AG09309 (cell line): ENCODE measurements around the gene SARS1.

Experiments used
- DNase-seq: peaks from one replicate; pipeline ENCODE4 v3.0.0-alpha.2; 2010; ENCODE audit warnings: low read depth
- H3K4me3 ChIP-seq: 2 replicates; pipeline ENCODE4 v1.5.1; 2011; ENCODE audit warnings: mild to moderate bottlenecking, low read depth, low read length, moderate library complexity; ENCODE audit not compliant: control insufficient read depth
- TF ChIP-seq, protein P1 (sequence below): IDR thresholded peaks from 2 replicates; pipeline ENCODE4 v1.5.1; 2011; ENCODE audit warnings: mild to moderate bottlenecking, low read depth, low read length, inconsistent platforms; ENCODE audit not compliant: insufficient read depth, control insufficient read depth; ENCODE audit errors: missing control alignments

Gene SARS1

DNA sequence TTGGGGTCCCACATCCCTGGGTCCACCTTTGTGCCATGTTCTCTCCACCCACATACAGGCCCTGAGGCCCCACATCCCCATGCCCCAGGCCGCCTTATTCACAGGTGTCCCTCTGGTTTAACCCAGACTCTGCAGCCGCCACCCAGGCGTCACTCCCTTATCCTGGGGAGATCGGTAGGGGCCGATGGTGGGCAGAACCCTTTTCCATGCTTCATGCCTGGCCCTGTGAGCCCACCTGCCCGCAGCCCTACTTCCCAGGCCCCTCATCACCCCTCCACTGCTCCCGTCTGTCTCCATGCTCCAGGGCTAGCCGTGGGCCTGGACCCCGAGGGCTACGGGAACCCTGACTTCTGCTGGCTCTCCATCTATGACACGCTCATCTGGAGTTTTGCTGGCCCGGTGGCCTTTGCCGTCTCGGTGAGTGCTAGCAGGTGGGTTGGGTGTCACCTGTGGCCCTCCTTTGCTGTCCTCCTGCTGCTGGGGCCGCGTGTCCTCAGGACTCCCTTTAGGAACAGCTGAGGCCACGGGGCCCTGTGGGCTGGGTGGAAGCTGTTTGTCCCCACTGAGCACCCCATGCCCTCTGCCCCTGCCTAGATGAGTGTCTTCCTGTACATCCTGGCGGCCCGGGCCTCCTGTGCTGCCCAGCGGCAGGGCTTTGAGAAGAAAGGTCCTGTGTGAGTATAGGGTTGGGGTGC is 57.1 kb downstream of the SARS1 start:
- no peak overlapping the region for H3K4me3 ChIP-seq
- DNase-seq: no peak
- TF ChIP-seq, protein P1, sequence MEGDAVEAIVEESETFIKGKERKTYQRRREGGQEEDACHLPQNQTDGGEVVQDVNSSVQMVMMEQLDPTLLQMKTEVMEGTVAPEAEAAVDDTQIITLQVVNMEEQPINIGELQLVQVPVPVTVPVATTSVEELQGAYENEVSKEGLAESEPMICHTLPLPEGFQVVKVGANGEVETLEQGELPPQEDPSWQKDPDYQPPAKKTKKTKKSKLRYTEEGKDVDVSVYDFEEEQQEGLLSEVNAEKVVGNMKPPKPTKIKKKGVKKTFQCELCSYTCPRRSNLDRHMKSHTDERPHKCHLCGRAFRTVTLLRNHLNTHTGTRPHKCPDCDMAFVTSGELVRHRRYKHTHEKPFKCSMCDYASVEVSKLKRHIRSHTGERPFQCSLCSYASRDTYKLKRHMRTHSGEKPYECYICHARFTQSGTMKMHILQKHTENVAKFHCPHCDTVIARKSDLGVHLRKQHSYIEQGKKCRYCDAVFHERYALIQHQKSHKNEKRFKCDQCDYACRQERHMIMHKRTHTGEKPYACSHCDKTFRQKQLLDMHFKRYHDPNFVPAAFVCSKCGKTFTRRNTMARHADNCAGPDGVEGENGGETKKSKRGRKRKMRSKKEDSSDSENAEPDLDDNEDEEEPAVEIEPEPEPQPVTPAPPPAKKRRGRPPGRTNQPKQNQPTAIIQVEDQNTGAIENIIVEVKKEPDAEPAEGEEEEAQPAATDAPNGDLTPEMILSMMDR: no peak

DNA sequence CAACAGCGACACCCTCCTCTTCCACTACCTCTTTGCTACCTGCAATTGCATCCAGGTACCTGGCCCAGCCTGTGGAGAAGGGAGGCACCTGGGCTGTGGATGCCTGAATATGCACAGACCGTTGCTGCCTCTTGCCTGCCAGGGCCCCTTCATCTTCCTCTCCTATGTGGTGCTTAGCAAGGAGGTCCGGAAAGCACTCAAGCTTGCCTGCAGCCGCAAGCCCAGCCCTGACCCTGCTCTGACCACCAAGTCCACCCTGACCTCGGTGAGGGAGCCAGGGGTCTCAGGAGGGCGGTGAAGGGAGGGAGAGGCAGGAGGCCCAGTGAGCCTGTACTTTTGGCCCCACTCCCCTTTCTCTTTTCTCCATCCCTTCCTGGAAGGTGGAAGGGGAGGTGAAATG is 57.7 kb downstream of the SARS1 start:
- no peak for DNase-seq
- TF ChIP-seq, protein P1: no peak
- H3K4me3 ChIP-seq: no peak overlapping the region

DNA sequence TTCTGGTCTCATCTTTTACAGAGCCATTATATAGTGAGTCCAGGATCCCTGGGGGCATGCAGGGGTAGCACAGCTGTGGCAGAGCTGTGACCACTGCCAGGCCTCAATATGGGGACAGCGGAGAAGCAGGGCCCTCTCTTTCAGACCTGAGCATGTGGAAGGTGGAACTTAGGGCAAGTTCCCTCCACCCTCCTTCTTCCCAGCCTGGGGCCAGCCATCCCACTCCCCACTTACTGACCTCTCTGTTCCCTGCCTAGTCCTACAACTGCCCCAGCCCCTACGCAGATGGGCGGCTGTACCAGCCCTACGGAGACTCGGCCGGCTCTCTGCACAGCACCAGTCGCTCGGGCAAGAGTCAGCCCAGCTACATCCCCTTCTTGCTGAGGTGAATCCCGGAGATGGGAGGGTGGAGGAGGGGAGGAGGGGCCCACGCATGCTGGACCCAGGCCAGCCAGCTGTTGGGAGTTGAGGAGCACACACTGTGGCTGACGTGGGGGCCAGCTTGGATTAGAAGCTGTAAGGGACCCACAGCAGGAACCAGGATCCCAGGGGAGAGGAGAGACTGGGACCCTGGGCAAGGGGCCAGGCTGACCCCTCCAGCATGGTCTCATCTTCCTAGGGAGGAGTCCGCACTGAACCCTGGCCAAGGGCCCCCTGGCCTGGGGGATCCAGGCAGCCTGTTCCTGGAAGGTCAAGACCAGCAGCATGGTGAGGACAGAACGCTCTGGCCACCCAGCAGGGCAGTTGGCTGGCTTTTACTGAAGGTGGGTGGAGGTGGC is 58.5 kb downstream of the SARS1 start:
- TF ChIP-seq, protein P1: no peak
- H3K4me3 ChIP-seq: no peak overlapping the region
- no peak for DNase-seq

DNA sequence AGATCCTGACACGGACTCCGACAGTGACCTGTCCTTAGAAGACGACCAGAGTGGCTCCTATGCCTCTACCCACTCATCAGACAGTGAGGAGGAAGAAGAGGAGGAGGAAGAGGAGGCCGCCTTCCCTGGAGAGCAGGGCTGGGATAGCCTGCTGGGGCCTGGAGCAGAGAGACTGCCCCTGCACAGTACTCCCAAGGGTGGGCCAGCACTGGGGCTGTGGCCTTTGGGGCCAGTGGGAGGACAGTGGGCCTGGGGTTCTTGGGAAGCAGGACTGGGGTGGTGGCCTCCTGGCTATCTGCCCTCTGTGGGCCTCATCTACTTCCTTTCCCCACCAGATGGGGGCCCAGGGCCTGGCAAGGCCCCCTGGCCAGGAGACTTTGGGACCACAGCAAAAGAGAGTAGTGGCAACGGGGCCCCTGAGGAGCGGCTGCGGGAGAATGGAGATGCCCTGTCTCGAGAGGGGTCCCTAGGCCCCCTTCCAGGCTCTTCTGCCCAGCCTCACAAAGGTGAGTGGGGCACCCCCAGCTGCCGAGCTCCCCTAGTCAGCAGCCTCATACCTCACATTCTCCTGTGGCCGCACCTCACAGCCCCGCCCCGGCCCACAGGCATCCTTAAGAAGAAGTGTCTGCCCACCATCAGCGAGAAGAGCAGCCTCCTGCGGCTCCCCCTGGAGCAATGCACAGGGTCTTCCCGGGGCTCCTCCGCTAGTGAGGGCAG is 59.3 kb downstream of the SARS1 start:
- TF ChIP-seq, protein P1: no peak

DNA sequence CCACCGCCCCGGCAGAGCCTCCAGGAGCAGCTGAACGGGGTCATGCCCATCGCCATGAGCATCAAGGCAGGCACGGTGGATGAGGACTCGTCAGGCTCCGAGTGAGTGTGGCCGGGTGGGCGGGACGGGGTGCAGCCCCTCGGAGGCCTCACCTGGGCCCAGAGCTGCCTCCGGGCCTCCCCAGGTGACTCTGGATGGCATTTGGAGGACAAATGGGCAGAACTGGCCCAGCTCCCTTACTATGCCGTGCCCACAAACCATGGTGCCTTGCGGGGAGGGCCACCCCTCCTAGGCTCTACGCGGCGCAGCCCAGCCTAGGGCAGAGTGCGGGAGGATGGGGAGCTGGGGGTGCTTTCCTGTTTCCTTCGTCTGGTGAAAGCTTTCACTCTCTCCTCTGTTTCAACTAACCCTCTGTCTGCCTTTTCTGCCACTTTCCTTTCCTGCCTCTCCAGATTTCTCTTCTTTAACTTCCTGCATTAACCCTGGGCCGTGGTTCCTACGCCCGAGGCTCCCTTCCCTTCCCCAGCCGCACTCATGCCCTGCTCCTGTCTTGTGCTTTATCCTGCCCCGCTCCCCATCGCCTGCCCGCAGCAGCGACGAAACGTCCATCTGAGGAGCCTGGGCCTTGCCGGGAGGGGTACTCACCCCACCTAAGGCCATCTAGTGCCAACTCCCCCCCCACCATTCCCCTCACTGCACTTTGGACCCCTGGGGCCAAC is 60.0 kb downstream of the SARS1 start:
- H3K4me3 ChIP-seq: no peak overlapping the region
- no peak for DNase-seq
- TF ChIP-seq, protein P1: no peak

More for the DNA sequence above, 59.3 kb downstream of the SARS1 start:
- no peak overlapping the region for H3K4me3 ChIP-seq
- no peak for DNase-seq
